ENCODE results near the gene GPR141.

Gene GPR141

DNA sequence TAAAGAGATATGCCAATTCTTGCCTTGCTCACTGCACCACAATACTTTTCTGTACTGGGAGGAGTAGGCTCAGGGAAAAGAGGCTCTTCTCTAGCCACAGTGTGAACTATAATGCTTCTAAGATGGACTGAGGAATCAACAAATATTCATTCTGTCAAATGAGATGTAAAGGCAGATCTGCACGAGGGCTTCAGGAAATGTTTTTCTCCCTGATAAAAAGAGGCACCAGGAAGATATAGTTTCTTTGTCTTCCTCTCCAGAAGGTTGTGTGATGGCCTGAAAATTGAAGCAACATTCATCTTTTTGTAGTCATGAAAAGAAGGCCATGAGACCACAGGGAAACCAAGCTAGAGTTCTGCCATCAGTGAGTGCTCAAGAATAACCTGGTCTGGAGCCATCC lies 85.7 kb downstream of the GPR141 start:
- TF ChIP-seq EP300 (IDR thresholded peaks at IDR 0.05; ENCODE audit: borderline replicate concordance) (no peak), MAX (IDR thresholded peaks at IDR 0.05) (no peak), CEBPB (IDR thresholded peaks at IDR 0.05) (no peak), TAF1 (IDR thresholded peaks at IDR 0.05; ENCODE audit: low read depth) (no peak)
- TF ChIP-seq, protein P1, sequence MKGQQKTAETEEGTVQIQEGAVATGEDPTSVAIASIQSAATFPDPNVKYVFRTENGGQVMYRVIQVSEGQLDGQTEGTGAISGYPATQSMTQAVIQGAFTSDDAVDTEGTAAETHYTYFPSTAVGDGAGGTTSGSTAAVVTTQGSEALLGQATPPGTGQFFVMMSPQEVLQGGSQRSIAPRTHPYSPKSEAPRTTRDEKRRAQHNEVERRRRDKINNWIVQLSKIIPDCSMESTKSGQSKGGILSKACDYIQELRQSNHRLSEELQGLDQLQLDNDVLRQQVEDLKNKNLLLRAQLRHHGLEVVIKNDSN (IDR thresholded peaks at IDR 0.05) = no peak

DNA sequence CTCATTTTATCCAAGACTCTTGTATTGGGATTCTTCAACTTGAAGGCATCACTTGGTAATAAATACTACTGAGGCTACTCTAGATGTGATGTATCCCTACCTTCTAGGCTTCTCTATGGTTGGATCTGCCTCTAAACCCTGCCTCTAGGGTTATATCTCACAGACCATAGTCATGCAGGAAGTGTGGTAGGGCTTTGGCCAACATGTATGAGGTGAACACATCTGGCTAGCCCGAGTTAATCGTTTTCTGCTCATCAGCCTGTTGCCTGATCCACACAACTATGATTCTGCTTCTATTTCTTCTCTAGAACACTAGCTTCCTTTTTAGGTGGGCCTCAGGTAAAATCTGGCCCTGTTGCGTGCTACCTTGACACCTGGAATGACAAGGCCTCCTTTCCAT lies 86.2 kb downstream of the GPR141 start:
- TF ChIP-seq ZBTB7A (IDR thresholded peaks at IDR 0.05; ENCODE audit: low read depth) (no peak), NFIC (IDR thresholded peaks at IDR 0.05) (no peak), CREB1 (IDR thresholded peaks at IDR 0.05; ENCODE audit: low read depth) (no peak), CEBPB (IDR thresholded peaks at IDR 0.05) (no peak), TAF1 (IDR thresholded peaks at IDR 0.05; ENCODE audit: low read depth) (no peak), FOXM1 (IDR thresholded peaks at IDR 0.05; ENCODE audit: borderline replicate concordance, low read depth) (no peak), RAD21 (IDR thresholded peaks at IDR 0.05; ENCODE audit: low read depth) (no peak), TCF12 (IDR thresholded peaks at IDR 0.05; ENCODE audit: low read depth) (no peak), YY1 (IDR thresholded peaks at IDR 0.05; ENCODE audit: low read depth) (no peak), EGR1 (IDR thresholded peaks at IDR 0.05) (no peak), EP300 (IDR thresholded peaks at IDR 0.05; ENCODE audit: borderline replicate concordance) (no peak), REST (IDR thresholded peaks at IDR 0.05; ENCODE audit: low read depth) (no peak), MAX (IDR thresholded peaks at IDR 0.05) (no peak), TEAD4 (IDR thresholded peaks at IDR 0.05) (no peak)
- TF ChIP-seq, protein P1 (IDR thresholded peaks at IDR 0.05) = no peak

GRCh38 chr7:37770838-37771237 lies 87.3 kb downstream of the GPR141 start:
- no peak for TF ChIP-seq MAX (IDR thresholded peaks at IDR 0.05)
- TF ChIP-seq RAD21 (IDR thresholded peaks at IDR 0.05; ENCODE audit: low read depth) = no peak
- no peak for TF ChIP-seq CREB1 (IDR thresholded peaks at IDR 0.05; ENCODE audit: low read depth)
- no peak for TF ChIP-seq NFIC (IDR thresholded peaks at IDR 0.05)
- no peak for TF ChIP-seq YY1 (IDR thresholded peaks at IDR 0.05; ENCODE audit: low read depth)
- no peak for TF ChIP-seq EGR1 (IDR thresholded peaks at IDR 0.05)
- TF ChIP-seq ZBTB7A (IDR thresholded peaks at IDR 0.05; ENCODE audit: low read depth) = no peak
- TF ChIP-seq REST (IDR thresholded peaks at IDR 0.05; ENCODE audit: low read depth) = no peak
- TF ChIP-seq, protein P1 (IDR thresholded peaks at IDR 0.05) = no peak
- TF ChIP-seq TEAD4 (IDR thresholded peaks at IDR 0.05) = no peak
- TF ChIP-seq TCF12 (IDR thresholded peaks at IDR 0.05; ENCODE audit: low read depth) = no peak
- no peak for TF ChIP-seq CEBPB (IDR thresholded peaks at IDR 0.05)
- no peak for TF ChIP-seq EP300 (IDR thresholded peaks at IDR 0.05; ENCODE audit: borderline replicate concordance)
- no peak for TF ChIP-seq TAF1 (IDR thresholded peaks at IDR 0.05; ENCODE audit: low read depth)
- TF ChIP-seq FOXM1 (IDR thresholded peaks at IDR 0.05; ENCODE audit: borderline replicate concordance, low read depth) = no peak

GRCh38 chr7:37771342-37771741 lies 87.8 kb downstream of the GPR141 start:
- TF ChIP-seq RAD21 (IDR thresholded peaks at IDR 0.05; ENCODE audit: low read depth) (no peak), EGR1 (IDR thresholded peaks at IDR 0.05) (no peak), CREB1 (IDR thresholded peaks at IDR 0.05; ENCODE audit: low read depth) (no peak), TEAD4 (IDR thresholded peaks at IDR 0.05) (no peak), FOXM1 (IDR thresholded peaks at IDR 0.05; ENCODE audit: borderline replicate concordance, low read depth) (no peak), REST (IDR thresholded peaks at IDR 0.05; ENCODE audit: low read depth) (no peak), YY1 (IDR thresholded peaks at IDR 0.05; ENCODE audit: low read depth) (no peak), CEBPB (IDR thresholded peaks at IDR 0.05) (no peak), EP300 (IDR thresholded peaks at IDR 0.05; ENCODE audit: borderline replicate concordance) (no peak), ZBTB7A (IDR thresholded peaks at IDR 0.05; ENCODE audit: low read depth) (no peak), MAX (IDR thresholded peaks at IDR 0.05) (no peak), NFIC (IDR thresholded peaks at IDR 0.05) (no peak), TCF12 (IDR thresholded peaks at IDR 0.05; ENCODE audit: low read depth) (no peak), TAF1 (IDR thresholded peaks at IDR 0.05; ENCODE audit: low read depth) (no peak)
- TF ChIP-seq, protein P1 (IDR thresholded peaks at IDR 0.05) = no peak
